DND-41 (cell line): ENCODE results near the gene AADAT.

ENCODE experiments used
- ATAC-seq: fragments of 200-7000 bp; cut with Tn5 transposase; 3 replicates; pipeline ENCODE4 v1.9.1; 2021; ENCODE audit warnings: low read depth; ENCODE audit not compliant: insufficient read depth
- DNase-seq: peaks from one replicate; pipeline ENCODE4 v3.0.0-alpha.2; 2020
- H2AFZ ChIP-seq: 2 replicates; pipeline ENCODE4 v1.6.0; 2012; ENCODE audit warnings: low read depth, low read length
- H3K27ac ChIP-seq: 2 replicates; pipeline ENCODE4 v1.5.1; 2012; ENCODE audit warnings: low read length, inconsistent platforms
- H3K27me3 ChIP-seq: fragments of 200-600 bp; sonication (generic); 2 replicates; pipeline ENCODE4 v1.6.0; 2012; ENCODE audit warnings: low read length, mild to moderate bottlenecking, inconsistent platforms; ENCODE audit not compliant: insufficient read depth, poor library complexity
- H3K36me3 ChIP-seq: 2 replicates; pipeline ENCODE4 v1.5.1; 2012; ENCODE audit warnings: low read length, inconsistent platforms; ENCODE audit not compliant: insufficient read depth
- H3K4me1 ChIP-seq: 2 replicates; pipeline ENCODE4 v1.5.1; 2012; ENCODE audit warnings: mild to moderate bottlenecking, low read length; ENCODE audit not compliant: insufficient read depth
- H3K4me2 ChIP-seq: 2 replicates; pipeline ENCODE4 v1.6.0; 2012; ENCODE audit warnings: mild to moderate bottlenecking, moderate library complexity, low read length, inconsistent platforms; ENCODE audit not compliant: insufficient read depth
- H3K4me3 ChIP-seq, 2 experiments: fragments of 200-600 bp in 1 of 2; shearing (Covaris generic) in 1 of 2; 2 replicates each; pipeline ENCODE4 v1.5.1; 2012 to 2016; ENCODE audit warnings: inconsistent platforms in 2 of 2, low read length in 2 of 2, mild to moderate bottlenecking in 2 of 2, low read depth in 1 of 2, moderate library complexity in 1 of 2
- H3K79me2 ChIP-seq: 2 replicates; pipeline ENCODE4 v1.6.0; 2012; ENCODE audit warnings: low read length, inconsistent platforms; ENCODE audit not compliant: insufficient read depth
- H3K9ac ChIP-seq: 2 replicates; pipeline ENCODE4 v1.6.0; 2012; ENCODE audit warnings: low read depth, mild to moderate bottlenecking, inconsistent platforms, low read length, moderate library complexity
- H3K9me3 ChIP-seq: 2 replicates; pipeline ENCODE4 v1.5.1; 2012; ENCODE audit warnings: low read length, moderate library complexity, mild to moderate bottlenecking, inconsistent platforms; ENCODE audit not compliant: insufficient read depth, severe bottlenecking
- H4K20me1 ChIP-seq: 2 replicates; pipeline ENCODE4 v1.6.0; 2012; ENCODE audit warnings: low read length; ENCODE audit not compliant: insufficient read depth
- EZH2 ChIP-seq: IDR thresholded peaks from 3 replicates; pipeline ENCODE4 v1.6.1; 2012; ENCODE audit warnings: borderline replicate concordance, low read depth, mild to moderate bottlenecking, moderate library complexity, low read length, inconsistent platforms; ENCODE audit not compliant: severe bottlenecking
- TF ChIP-seq, protein P1 (sequence below): IDR thresholded peaks from 2 replicates; pipeline ENCODE4 v1.5.1; 2012; ENCODE audit warnings: borderline replicate concordance, low read length, moderate library complexity, mild to moderate bottlenecking; ENCODE audit not compliant: poor library complexity, severe bottlenecking; ENCODE audit errors: extremely low read depth

AADAT gene

GRCh38 chr4:170030121-170030520 is 59.6 kb downstream of the AADAT start:
- no peaks in the 10 kb centered on the region for H3K36me3 ChIP-seq
- TF ChIP-seq EZH2, result no peak
- TF ChIP-seq, protein P1, sequence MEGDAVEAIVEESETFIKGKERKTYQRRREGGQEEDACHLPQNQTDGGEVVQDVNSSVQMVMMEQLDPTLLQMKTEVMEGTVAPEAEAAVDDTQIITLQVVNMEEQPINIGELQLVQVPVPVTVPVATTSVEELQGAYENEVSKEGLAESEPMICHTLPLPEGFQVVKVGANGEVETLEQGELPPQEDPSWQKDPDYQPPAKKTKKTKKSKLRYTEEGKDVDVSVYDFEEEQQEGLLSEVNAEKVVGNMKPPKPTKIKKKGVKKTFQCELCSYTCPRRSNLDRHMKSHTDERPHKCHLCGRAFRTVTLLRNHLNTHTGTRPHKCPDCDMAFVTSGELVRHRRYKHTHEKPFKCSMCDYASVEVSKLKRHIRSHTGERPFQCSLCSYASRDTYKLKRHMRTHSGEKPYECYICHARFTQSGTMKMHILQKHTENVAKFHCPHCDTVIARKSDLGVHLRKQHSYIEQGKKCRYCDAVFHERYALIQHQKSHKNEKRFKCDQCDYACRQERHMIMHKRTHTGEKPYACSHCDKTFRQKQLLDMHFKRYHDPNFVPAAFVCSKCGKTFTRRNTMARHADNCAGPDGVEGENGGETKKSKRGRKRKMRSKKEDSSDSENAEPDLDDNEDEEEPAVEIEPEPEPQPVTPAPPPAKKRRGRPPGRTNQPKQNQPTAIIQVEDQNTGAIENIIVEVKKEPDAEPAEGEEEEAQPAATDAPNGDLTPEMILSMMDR, result no peak
- H3K9ac ChIP-seq, result no peak overlapping the region
- DNase-seq (no peak), ATAC-seq (no peak)
- no peak overlapping the region for H3K4me2 ChIP-seq
- no peaks in the 10 kb centered on the region for H3K9me3 ChIP-seq
- H4K20me1 ChIP-seq, result no peaks in the 10 kb centered on the region
- H2AFZ ChIP-seq, result no peak overlapping the region
- H3K4me3 ChIP-seq, result no peak overlapping the region
- no peaks in the 10 kb centered on the region for H3K27me3 ChIP-seq
- H3K4me1 ChIP-seq, result no peaks in the 10 kb centered on the region
- no peaks in the 10 kb centered on the region for H3K79me2 ChIP-seq
- H3K27ac ChIP-seq, result no peak overlapping the region

DNA sequence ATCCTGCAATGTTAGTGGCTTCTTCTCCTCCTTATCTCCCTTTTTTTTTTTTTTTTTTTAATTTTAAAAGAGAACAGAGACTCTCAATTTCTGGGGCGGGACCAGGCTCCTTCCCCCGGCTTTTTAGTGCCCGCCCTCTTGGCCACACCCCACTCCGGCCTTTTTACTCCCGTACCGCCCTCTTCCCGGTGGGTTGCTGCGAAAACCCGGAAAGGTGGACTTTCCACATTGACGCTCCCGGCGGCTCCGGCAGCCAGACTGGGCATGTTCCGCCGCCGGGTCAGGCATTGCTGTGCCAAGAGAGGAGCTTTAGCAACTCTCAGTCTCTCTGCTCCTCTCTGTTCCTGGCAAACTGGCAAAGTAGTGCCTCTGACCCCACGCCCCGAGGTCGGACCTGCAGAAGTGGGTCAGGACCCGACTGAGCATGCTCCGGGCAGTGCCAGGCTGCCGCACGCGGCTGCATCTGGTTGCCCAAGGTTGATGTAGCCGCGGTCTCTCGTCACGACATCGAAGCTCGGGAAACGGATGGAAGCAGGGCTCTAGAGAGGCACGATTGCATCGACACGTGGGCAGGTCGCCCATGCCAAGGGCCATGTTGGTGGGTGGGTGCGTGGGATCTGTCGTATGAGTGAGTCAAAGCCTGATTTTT is 62.5 kb downstream of the AADAT start:
- no peak for ATAC-seq
- Histone ChIP-seq H3K9ac (no peak overlapping the region), H3K27me3 (no peaks in the 10 kb centered on the region), H4K20me1 (no peaks in the 10 kb centered on the region), H3K4me1 (no peaks in the 10 kb centered on the region), H3K4me3 (no peak overlapping the region), H3K9me3 (no peaks in the 10 kb centered on the region), H3K27ac (no peak overlapping the region), H2AFZ (no peak overlapping the region), H3K79me2 (no peaks in the 10 kb centered on the region), H3K36me3 (no peaks in the 10 kb centered on the region), H3K4me2 (no peak overlapping the region)
- TF ChIP-seq EZH2, result no peak
- TF ChIP-seq, protein P1, result no peak
- no peak for DNase-seq

DNA sequence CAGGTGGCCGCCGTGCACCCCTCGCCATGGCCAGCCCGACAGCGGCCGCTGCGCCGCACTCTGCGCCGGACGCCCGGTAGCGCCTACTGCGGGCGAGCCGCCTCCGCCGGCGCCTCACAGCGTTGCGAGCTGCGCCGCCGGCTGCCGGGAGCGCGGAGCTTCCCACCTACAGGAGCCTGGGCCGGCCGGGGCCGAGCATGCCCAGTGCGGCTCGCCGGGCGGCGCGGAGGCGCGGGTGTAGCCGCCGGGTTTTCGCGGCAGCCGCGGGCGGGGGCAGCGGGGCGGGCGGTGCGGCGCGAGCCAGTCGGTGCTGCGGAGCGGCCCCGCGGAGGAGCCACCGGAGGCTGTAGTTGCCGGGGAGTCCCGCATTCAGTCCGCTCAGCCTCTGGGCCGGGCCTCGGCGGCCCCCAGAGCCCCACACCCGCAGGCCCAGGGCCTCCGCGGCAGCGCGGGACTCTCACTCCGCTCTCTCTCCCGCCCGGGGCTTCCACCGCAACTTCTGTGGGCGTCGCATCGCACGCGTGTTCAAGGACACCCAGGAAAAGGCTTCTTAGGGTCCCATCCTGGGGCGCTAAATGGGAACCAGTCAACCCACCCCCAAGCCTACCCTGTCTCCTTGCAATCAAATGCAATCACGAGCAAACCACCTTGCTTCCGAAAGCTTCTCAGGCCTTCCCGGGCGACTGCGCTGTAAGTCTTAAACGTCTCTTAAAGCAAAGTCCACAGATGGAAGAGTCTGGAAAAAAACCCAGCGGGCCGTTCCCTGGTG is 63.3 kb downstream of the AADAT start, which contains the start of gene MFAP3L:
Gene MFAP3L, minus strand, starts transcription at position 143 of the 769 bp plus-strand sequence. CDS start 20,518 bp downstream, outside the sequence.
- Histone ChIP-seq H3K79me2 (no peaks in the 10 kb centered on the region), H3K9me3 (no peaks in the 10 kb centered on the region), H3K36me3 (no peaks in the 10 kb centered on the region), H3K27ac (no peak within 1 kb of the TSS), H3K27me3 (no peaks in the 10 kb centered on the region), H3K9ac (no peak within 1 kb of the TSS), H4K20me1 (no peaks in the 10 kb centered on the region), H3K4me1 (no peaks in the 10 kb centered on the region), H3K4me3 (no peak within 1 kb of the TSS), H2AFZ (no peak within 1 kb of the TSS), H3K4me2 (no peak within 1 kb of the TSS)
- ATAC-seq (no peak), DNase-seq (no peak)
- TF ChIP-seq, protein P1, result no peak
- no peak for TF ChIP-seq EZH2
